ENCODE results near the gene INPP5D. TPM values are rescaled to one million over a fixed set of nuclear protein-coding genes. Genes with fewer than 3 reads are reported as not detected.

The INPP5D gene
- total and polyA plus RNA-seq, 2 of the 13 experiments (the other 11 are each of a cell fraction or from before 2014, with no cell fraction given), result 16.7 to 18.0 TPM

DNA sequence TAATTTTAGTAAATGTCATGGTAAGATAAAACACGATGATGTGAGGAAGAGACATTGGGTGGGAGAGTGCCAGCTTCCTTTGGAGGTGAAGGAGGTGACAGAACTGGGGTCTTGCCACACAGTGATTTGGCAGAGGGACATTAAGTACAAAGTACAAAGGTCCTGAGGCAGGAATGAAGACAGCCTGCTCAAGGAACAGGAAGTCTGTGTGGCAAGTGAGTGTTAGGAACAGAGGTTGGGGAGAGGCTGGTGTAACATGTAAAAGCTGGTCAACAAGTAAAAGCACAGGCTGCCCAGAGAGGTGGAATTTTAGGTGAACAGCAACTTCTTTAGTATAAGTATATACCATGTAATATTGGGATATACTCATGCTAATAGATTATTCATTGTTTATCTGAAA is 73.1 kb downstream of the INPP5D start (continued):
- TF ChIP-seq BORCS8-MEF2B (CRISPR knock-in tag; IDR thresholded peaks at IDR 0.05) (no peak), CAMTA2 (CRISPR knock-in tag; IDR thresholded peaks at IDR 0.05; ENCODE audit: borderline replicate concordance) (no peak)
- TF ChIP-seq, protein P1, sequence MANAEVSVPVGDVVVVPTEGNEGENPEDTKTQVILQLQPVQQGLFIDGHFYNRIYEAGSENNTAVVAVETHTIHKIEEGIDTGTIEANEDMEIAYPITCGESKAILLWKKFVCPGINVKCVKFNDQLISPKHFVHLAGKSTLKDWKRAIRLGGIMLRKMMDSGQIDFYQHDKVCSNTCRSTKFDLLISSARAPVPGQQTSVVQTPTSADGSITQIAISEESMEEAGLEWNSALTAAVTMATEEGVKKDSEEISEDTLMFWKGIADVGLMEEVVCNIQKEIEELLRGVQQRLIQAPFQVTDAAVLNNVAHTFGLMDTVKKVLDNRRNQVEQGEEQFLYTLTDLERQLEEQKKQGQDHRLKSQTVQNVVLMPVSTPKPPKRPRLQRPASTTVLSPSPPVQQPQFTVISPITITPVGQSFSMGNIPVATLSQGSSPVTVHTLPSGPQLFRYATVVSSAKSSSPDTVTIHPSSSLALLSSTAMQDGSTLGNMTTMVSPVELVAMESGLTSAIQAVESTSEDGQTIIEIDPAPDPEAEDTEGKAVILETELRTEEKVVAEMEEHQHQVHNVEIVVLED (CRISPR knock-in tag; IDR thresholded peaks at IDR 0.05; ENCODE audit: borderline replicate concordance), result no peak

DNA sequence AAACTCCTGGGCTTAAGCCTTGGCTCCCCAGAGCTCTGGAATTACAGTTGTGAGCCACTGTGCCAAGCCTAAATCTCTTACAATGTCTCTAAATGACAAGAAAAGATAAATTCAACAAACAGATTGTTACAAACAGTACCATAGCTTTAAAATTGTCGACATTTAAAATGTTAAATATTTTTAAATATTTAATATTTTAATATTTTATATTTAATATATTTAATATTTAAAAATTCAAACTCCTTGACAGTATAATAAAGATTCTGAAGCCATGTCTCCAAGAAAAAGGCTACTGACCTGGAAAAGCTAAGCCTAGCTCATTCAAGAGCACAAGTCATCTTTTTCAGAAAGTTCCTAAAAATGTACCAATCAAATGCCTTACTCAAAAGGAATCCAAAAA is 75.3 kb downstream of the INPP5D start:
- 53% methylated on average over 1 of the region's 1 CpG for WGBS (ENCODE audit: low lambda C conversion rate)
- intact Hi-C loops (cut with micrococcal nuclease; ENCODE audit: unreplicated experiment), result no loop called here
- ATAC-seq, result no peak

DNA sequence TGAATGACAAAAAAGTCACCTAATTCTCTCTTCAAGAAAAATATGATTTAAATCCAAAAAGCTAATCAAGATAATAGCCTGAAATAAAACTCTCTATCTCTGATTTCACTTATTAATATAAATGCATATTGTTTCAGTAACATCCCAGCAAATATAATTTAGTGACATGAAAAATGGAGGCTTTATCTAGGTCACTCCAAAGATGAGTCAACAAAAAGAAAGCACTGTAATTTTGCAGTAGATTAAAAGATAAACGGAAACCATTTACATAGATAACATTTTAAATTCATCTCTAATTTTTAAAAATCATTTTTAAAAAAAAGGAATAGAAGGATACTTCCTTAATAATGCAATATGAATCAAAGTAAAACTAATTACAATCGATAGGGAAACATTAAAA is 76.9 kb downstream of the INPP5D start:
- intact Hi-C loops (cut with micrococcal nuclease; ENCODE audit: unreplicated experiment) (no loop called here), in situ Hi-C loops (cut with HindIII; ENCODE audit: extremely low pct_ligation_motif_present, low pct_unique_long_range_greater_than_20kb) (no loop called here)
- 93% methylated on average over 2 of the region's 2 CpGs for WGBS (ENCODE audit: low lambda C conversion rate)
- no peaks in the 10 kb centered on the region for H3K79me2 ChIP-seq (ENCODE audit: insufficient read depth, low read length)
- H3K4me1 ChIP-seq (ENCODE audit: insufficient read depth, low read length), result peaks cover 23% of the 10 kb centered on the region
- FAIRE-seq, result no peak
- no peak for DNase-seq (ENCODE audit: low spot score)
- H3K27me3 ChIP-seq (ENCODE audit: control insufficient read depth in 1 of 2, insufficient read depth in 2 of 2, low read length in 2 of 2), result no peaks in the 10 kb centered on the region
- H3K4me2 ChIP-seq (ENCODE audit: low read depth, low read length), result no peak overlapping the region
- H2AFZ ChIP-seq (ENCODE audit: low read length), result no peak overlapping the region
- no peaks in the 10 kb centered on the region for H4K20me1 ChIP-seq (ENCODE audit: insufficient read depth, low read length)
- POLR2A ChIA-PET, result no interaction called here
- peaks cover 0 to 18% of the 10 kb centered on the region in 2 experiments; a peak in 4 of 5 replicates for H3K36me3 ChIP-seq (replicated peaks in 1 of 2; ENCODE audit: control insufficient read depth in 1 of 2, insufficient read depth in 2 of 2, low read length in 2 of 2)
- TF ChIP-seq, protein P2, sequence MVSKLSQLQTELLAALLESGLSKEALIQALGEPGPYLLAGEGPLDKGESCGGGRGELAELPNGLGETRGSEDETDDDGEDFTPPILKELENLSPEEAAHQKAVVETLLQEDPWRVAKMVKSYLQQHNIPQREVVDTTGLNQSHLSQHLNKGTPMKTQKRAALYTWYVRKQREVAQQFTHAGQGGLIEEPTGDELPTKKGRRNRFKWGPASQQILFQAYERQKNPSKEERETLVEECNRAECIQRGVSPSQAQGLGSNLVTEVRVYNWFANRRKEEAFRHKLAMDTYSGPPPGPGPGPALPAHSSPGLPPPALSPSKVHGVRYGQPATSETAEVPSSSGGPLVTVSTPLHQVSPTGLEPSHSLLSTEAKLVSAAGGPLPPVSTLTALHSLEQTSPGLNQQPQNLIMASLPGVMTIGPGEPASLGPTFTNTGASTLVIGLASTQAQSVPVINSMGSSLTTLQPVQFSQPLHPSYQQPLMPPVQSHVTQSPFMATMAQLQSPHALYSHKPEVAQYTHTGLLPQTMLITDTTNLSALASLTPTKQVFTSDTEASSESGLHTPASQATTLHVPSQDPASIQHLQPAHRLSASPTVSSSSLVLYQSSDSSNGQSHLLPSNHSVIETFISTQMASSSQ (IDR thresholded peaks at IDR 0.05; ENCODE audit: low read depth), result no peak
- TF ChIP-seq, protein P2 (CRISPR knock-in tag; IDR thresholded peaks at IDR 0.05; ENCODE audit: borderline replicate concordance), result no peak
- TF ChIP-seq PHF8 (CRISPR knock-in tag; IDR thresholded peaks at IDR 0.05), result no peak
- no peak overlapping the region for H3K27ac ChIP-seq (ENCODE audit: extremely low read length, insufficient read depth, low read length)
- CTCF ChIA-PET (ENCODE audit: low intra/inter-chr PET ratio, low total read pairs), result no interaction called here
- ATAC-seq, result no peak
- no peak overlapping the region for H3K9ac ChIP-seq (ENCODE audit: insufficient read depth, low read depth, low read length)
- no TSS peak for BruUV-seq (replicated peaks)
- no peaks in the 10 kb centered on the region for H3K9me3 ChIP-seq (ENCODE audit: low read length)
- H3K4me3 ChIP-seq (replicated peaks in 1 of 3; ENCODE audit: insufficient read depth in 1 of 3, low read depth in 2 of 3, low read length in 3 of 3), result no peak overlapping the region

More for the DNA sequence above, 75.3 kb downstream of the INPP5D start:
- no peak overlapping the region for H3K4me3 ChIP-seq (replicated peaks in 1 of 3; ENCODE audit: insufficient read depth in 1 of 3, low read depth in 2 of 3, low read length in 3 of 3)
- H3K4me2 ChIP-seq (ENCODE audit: low read depth, low read length), result no peak overlapping the region
- no peak overlapping the region for H3K27ac ChIP-seq (ENCODE audit: extremely low read length, insufficient read depth, low read length)
- no peak overlapping the region for H2AFZ ChIP-seq (ENCODE audit: low read length)
- H4K20me1 ChIP-seq (ENCODE audit: insufficient read depth, low read length), result no peaks in the 10 kb centered on the region
- H3K27me3 ChIP-seq (ENCODE audit: control insufficient read depth in 1 of 2, insufficient read depth in 2 of 2, low read length in 2 of 2), result no peaks in the 10 kb centered on the region
- H3K9ac ChIP-seq (ENCODE audit: insufficient read depth, low read depth, low read length), result no peak overlapping the region
- ChIA-PET CTCF (ENCODE audit: low intra/inter-chr PET ratio, low total read pairs) (no interaction called here), POLR2A (no interaction called here)
- DNase-seq (ENCODE audit: low spot score) (no peak), FAIRE-seq (no peak)
- no peaks in the 10 kb centered on the region for H3K9me3 ChIP-seq (ENCODE audit: low read length)
- BruUV-seq (replicated peaks), result no TSS peak
- peaks cover 3 to 11% of the 10 kb centered on the region in 2 experiments; a peak in 4 of 5 replicates for H3K36me3 ChIP-seq (replicated peaks in 1 of 2; ENCODE audit: control insufficient read depth in 1 of 2, insufficient read depth in 2 of 2, low read length in 2 of 2)
- TF ChIP-seq ZKSCAN1 (IDR thresholded peaks at IDR 0.05; ENCODE audit: low read length), result no peak
- no peak for TF ChIP-seq MAZ (IDR thresholded peaks at IDR 0.05; ENCODE audit: borderline replicate concordance, low read depth, low read length)
- TF ChIP-seq MAZ (CRISPR knock-in tag; IDR thresholded peaks at IDR 0.05; ENCODE audit: low read depth), result no peak
- no peaks in the 10 kb centered on the region for H3K79me2 ChIP-seq (ENCODE audit: insufficient read depth, low read length)
- H3K4me1 ChIP-seq (ENCODE audit: insufficient read depth, low read length), result peaks cover 16% of the 10 kb centered on the region
- in situ Hi-C loops (cut with HindIII; ENCODE audit: extremely low pct_ligation_motif_present, low pct_unique_long_range_greater_than_20kb), result no loop called here
